ENCODE measurements around the gene OR2T27. TPM values are rescaled to one million over a fixed set of nuclear protein-coding genes. Genes with fewer than 3 reads are reported as not detected.
"Not testable (repeated sequence)": the region's sequence is repeated elsewhere in the genome, so short reads cannot be mapped to it uniquely, and the experiment has no call there.

Gene OR2T27
- polyA plus RNA-seq (2013, experiment 1 of 2), result not detected
- polyA plus RNA-seq (2013, experiment 2 of 2), result not detected

DNA sequence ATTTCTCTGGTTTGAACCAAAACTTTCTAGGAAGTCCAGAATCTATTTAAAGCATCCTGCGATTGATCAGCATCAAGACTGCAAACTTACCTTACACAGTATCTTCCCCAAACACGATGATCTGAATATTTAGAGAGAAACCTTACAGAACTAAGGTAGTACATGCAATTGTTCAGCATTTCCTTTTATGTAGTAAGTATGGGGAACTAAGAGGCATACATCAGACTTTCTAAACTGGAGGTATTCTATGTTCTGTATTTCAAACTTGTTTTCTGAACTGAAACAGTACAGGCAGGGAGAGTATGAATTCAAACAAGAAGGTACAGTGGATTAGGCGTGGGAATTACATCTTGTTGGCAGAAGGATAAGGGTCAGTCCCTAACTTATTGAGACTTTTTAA, at the start of gene OR2T27:
Gene OR2T27 (minus strand): TSS at position 175 of the 400 bp plus-strand sequence. CDS start 4,644 bp downstream, outside the sequence.
- not testable (repeated sequence) for H3K36me3 ChIP-seq (ENCODE audit: insufficient read depth, low read length); H3K4me1 ChIP-seq (ENCODE audit: insufficient read depth, low read length); H3K4me3 ChIP-seq (ENCODE audit: low read length); H3K27ac ChIP-seq (ENCODE audit: low read depth, low read length); H3K27me3 ChIP-seq (ENCODE audit: insufficient read depth, low read length); H3K9ac ChIP-seq (ENCODE audit: low read depth, low read length)
- WGBS, result no CpG with 5 or more reads among the region's 3 CpGs
- peaks cover 19% of the 10 kb centered on the region for H3K9me3 ChIP-seq (ENCODE audit: insufficient read depth, low read depth, low read length)

DNA sequence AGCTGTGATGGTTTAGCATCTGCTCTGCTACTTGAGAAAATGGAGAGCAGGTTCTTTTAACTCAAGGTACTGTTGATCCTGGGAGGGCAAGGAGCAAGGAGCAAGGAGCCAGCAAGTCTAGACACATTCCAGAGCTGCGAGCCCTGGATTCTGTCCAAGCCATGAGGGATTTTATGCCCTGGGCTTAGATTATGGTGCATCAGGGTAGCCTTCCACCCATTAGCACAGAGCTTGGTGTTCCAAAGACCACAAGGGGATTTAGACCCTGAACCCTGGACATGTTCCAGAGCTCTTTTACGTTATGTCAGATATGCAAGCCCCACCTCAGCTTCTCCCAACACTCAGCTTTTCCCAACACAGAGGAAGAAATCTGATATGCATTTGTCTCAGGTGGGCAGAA, 49.3 kb upstream of the OR2T27 start:
- H3K36me3 ChIP-seq (ENCODE audit: insufficient read depth, low read length), result no peaks in the 10 kb centered on the region
- H3K9ac ChIP-seq (ENCODE audit: low read depth, low read length), result no peak overlapping the region
- H3K9me3 ChIP-seq (ENCODE audit: insufficient read depth, low read depth, low read length), result peaks cover 92% of the 10 kb centered on the region
- H3K27me3 ChIP-seq (ENCODE audit: insufficient read depth, low read length), result no peaks in the 10 kb centered on the region
- no peak overlapping the region for H3K4me3 ChIP-seq (ENCODE audit: low read length)
- no peaks in the 10 kb centered on the region for H3K4me1 ChIP-seq (ENCODE audit: insufficient read depth, low read length)
- H3K27ac ChIP-seq (ENCODE audit: low read depth, low read length), result no peak overlapping the region
- 70% methylated on average over 2 of the region's 2 CpGs for WGBS

GRCh38 chr1:248703674-248704073, 48.3 kb upstream of the OR2T27 start:
- H3K9ac ChIP-seq (ENCODE audit: low read depth, low read length), result no peak overlapping the region
- H3K36me3 ChIP-seq (ENCODE audit: insufficient read depth, low read length), result no peaks in the 10 kb centered on the region
- H3K9me3 ChIP-seq (ENCODE audit: insufficient read depth, low read depth, low read length), result peaks cover 92% of the 10 kb centered on the region
- H3K27me3 ChIP-seq (ENCODE audit: insufficient read depth, low read length), result no peaks in the 10 kb centered on the region
- H3K4me3 ChIP-seq (ENCODE audit: low read length), result no peak overlapping the region; the same call in 1 of the 2 replicates
- H3K4me1 ChIP-seq (ENCODE audit: insufficient read depth, low read length), result no peaks in the 10 kb centered on the region
- 86% methylated on average over 1 of the region's 2 CpGs for WGBS
- H3K27ac ChIP-seq (ENCODE audit: low read depth, low read length), result no peak overlapping the region

GRCh38 chr1:248702714-248703113, 47.4 kb upstream of the OR2T27 start, which contains the start of gene OR14I1:
Gene OR14I1, minus strand, starts transcription at chr1:248702766.
- Histone ChIP-seq H3K36me3 (ENCODE audit: insufficient read depth, low read length) (no peaks in the 10 kb centered on the region), H3K9ac (ENCODE audit: low read depth, low read length) (no peak within 1 kb of the TSS), H3K27me3 (ENCODE audit: insufficient read depth, low read length) (no peaks in the 10 kb centered on the region), H3K27ac (ENCODE audit: low read depth, low read length) (no peak within 1 kb of the TSS), H3K4me3 (ENCODE audit: low read length) (no peak within 1 kb of the TSS; the same call in 1 of the 2 replicates), H3K9me3 (ENCODE audit: insufficient read depth, low read depth, low read length) (peaks cover 92% of the 10 kb centered on the region), H3K4me1 (ENCODE audit: insufficient read depth, low read length) (no peaks in the 10 kb centered on the region)
- 63% methylated on average over 1 of the region's 1 CpG for WGBS

DNA sequence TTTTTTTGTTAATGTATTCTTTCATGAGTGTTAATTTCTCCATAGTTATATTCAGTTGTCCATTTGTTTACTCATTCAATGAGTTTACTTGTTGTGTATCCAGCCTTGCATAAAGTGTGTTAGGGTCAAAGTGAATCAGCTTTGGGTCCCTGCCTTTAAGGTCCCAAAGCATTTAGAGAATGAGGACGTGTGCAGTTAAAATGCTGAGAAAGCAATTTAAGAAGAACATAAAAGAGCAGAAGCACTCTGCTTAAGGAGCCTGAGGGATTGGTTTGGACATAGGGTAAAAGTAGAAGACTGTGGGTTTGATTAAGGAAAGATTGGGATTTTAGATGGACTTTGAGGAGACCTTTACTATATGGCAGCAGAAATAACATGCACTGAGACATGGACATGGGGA, 43.8 kb upstream of the OR2T27 start:
- Histone ChIP-seq H3K9ac (ENCODE audit: low read depth, low read length) (no peak overlapping the region), H3K9me3 (ENCODE audit: insufficient read depth, low read depth, low read length) (peaks cover 90% of the 10 kb centered on the region), H3K4me1 (ENCODE audit: insufficient read depth, low read length) (no peaks in the 10 kb centered on the region), H3K27me3 (ENCODE audit: insufficient read depth, low read length) (no peaks in the 10 kb centered on the region), H3K36me3 (ENCODE audit: insufficient read depth, low read length) (no peaks in the 10 kb centered on the region), H3K4me3 (ENCODE audit: low read length) (no peak overlapping the region), H3K27ac (ENCODE audit: low read depth, low read length) (no peak overlapping the region)
- WGBS, result 45% methylated on average over 1 of the region's 1 CpG

DNA sequence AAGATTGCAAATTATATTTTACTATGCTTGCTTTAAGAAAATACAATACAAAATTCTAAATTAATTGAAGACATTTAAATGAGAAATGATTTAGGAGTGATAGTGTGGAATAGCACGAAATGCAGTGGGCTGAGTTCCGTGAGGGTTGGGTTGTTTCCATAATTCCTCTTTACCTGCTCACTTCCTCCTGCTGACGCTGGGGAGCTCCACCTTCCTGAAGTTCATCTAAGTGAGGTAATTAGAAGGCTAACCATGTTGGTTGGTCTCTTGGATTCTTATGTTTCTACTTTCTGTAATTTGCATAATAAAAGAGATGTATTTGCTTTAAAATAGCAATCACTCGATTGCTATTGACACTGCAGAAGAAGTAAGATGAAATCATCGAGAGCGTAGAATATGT, 42.6 kb upstream of the OR2T27 start:
- Histone ChIP-seq H3K9me3 (ENCODE audit: insufficient read depth, low read depth, low read length) (peaks cover 90% of the 10 kb centered on the region), H3K9ac (ENCODE audit: low read depth, low read length) (no peak overlapping the region), H3K4me1 (ENCODE audit: insufficient read depth, low read length) (no peaks in the 10 kb centered on the region), H3K4me3 (ENCODE audit: low read length) (no peak overlapping the region), H3K36me3 (ENCODE audit: insufficient read depth, low read length) (no peaks in the 10 kb centered on the region), H3K27me3 (ENCODE audit: insufficient read depth, low read length) (no peaks in the 10 kb centered on the region), H3K27ac (ENCODE audit: low read depth, low read length) (no peak overlapping the region)
- 74% methylated on average over 5 of the region's 6 CpGs for WGBS

GRCh38 chr1:248696774-248697173, 41.4 kb upstream of the OR2T27 start:
- Histone ChIP-seq H3K9me3 (ENCODE audit: insufficient read depth, low read depth, low read length) (peaks cover 90% of the 10 kb centered on the region), H3K27ac (ENCODE audit: low read depth, low read length) (no peak overlapping the region)

GRCh38 chr1:248696261-248696660, 40.9 kb upstream of the OR2T27 start:
- Histone ChIP-seq H3K36me3 (ENCODE audit: insufficient read depth, low read length) (no peaks in the 10 kb centered on the region), H3K9me3 (ENCODE audit: insufficient read depth, low read depth, low read length) (peaks cover 91% of the 10 kb centered on the region), H3K4me3 (ENCODE audit: low read length) (no peak overlapping the region), H3K9ac (ENCODE audit: low read depth, low read length) (no peak overlapping the region), H3K27ac (ENCODE audit: low read depth, low read length) (no peak overlapping the region), H3K27me3 (ENCODE audit: insufficient read depth, low read length) (no peaks in the 10 kb centered on the region), H3K4me1 (ENCODE audit: insufficient read depth, low read length) (no peaks in the 10 kb centered on the region)
- WGBS, result 62% methylated on average over 3 of the region's 3 CpGs

More at GRCh38 chr1:248696774-248697173, 41.4 kb upstream of the OR2T27 start:
- H3K4me3 ChIP-seq (ENCODE audit: low read length), result no peak overlapping the region
- no peaks in the 10 kb centered on the region for H3K27me3 ChIP-seq (ENCODE audit: insufficient read depth, low read length)
- H3K9ac ChIP-seq (ENCODE audit: low read depth, low read length), result no peak overlapping the region
- no peaks in the 10 kb centered on the region for H3K36me3 ChIP-seq (ENCODE audit: insufficient read depth, low read length)
- no peaks in the 10 kb centered on the region for H3K4me1 ChIP-seq (ENCODE audit: insufficient read depth, low read length)
- 75% methylated on average over 3 of the region's 3 CpGs for WGBS

DNA sequence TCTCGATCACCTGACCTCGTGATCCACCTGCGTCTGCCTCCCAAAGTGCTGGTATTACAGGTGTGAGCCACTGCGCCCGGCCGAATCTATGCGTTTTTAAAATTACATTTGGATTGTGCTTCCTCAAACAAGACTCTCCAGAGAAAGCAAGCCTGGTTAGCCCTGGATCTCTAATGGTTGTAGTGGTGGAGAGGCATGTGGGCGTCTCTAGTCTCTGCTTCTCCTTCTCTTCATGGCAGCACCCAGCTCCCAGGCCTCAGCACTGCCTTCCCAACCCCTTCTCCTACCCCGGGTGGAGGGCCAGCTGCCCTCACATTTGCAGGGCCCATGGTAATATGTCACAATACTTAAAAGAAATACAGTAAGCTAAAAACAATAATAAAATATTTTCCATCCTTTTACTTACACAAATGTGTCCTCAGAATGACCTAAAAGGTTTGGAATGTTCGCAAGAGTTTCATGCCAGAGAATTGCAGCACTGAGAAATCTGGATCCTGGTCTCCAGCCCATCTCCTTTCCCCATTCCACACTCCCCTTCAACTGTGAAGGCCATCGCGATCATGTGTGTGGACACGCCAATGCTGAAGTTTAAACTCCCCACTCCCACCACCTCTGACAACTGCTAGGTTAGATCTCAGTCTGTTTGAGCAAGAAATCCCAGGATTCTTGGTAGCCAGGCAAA, 40.3 kb upstream of the OR2T27 start:
- H3K9me3 ChIP-seq (ENCODE audit: insufficient read depth, low read depth, low read length), result peaks cover 93% of the 10 kb centered on the region
- H3K9ac ChIP-seq (ENCODE audit: low read depth, low read length), result no peak overlapping the region
- no peaks in the 10 kb centered on the region for H3K4me1 ChIP-seq (ENCODE audit: insufficient read depth, low read length)
- H3K4me3 ChIP-seq (ENCODE audit: low read length), result no peak overlapping the region
- no peak overlapping the region for H3K27ac ChIP-seq (ENCODE audit: low read depth, low read length)
- H3K36me3 ChIP-seq (ENCODE audit: insufficient read depth, low read length), result no peaks in the 10 kb centered on the region
- WGBS, result 91% methylated on average over 12 of the region's 13 CpGs
- H3K27me3 ChIP-seq (ENCODE audit: insufficient read depth, low read length), result no peaks in the 10 kb centered on the region

DNA sequence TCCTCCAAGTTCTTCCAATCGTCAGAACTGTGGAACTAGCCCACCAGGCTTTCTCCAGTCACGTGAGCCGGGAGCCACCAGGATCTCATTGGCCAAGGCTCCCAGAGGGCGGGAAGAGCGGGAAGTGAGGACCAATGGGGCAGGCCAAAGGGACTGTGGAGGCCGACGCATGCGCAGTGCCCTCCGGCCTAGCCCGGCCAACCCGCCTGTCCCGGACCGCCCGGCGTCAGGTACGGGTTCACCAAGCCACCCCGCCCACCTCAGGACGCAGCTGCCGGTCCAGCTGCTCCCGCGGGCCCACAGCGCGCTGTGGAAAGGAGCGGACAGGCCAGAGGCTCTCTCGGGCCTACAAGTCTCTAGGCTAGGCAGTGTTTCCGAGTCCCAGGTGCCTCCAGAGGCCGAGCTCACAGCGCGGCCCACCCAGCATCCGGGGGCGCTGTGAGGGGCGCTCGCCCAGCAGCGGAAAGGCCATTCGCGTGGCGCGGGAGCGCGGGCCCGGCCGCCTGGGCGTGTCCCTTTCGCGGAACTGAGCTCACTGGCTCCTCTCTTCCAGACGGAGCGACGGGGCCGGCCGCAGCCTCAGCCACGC, 36.3 kb upstream of the OR2T27 start:
- WGBS, result 90% methylated on average over 51 of the region's 51 CpGs
- H3K4me3 ChIP-seq (ENCODE audit: low read length), result no peak overlapping the region
- H3K9me3 ChIP-seq (ENCODE audit: insufficient read depth, low read depth, low read length), result peaks cover 96% of the 10 kb centered on the region
- H3K9ac ChIP-seq (ENCODE audit: low read depth, low read length), result no peak overlapping the region
- H3K36me3 ChIP-seq (ENCODE audit: insufficient read depth, low read length), result no peaks in the 10 kb centered on the region
- H3K27me3 ChIP-seq (ENCODE audit: insufficient read depth, low read length), result no peaks in the 10 kb centered on the region
- no peak overlapping the region for H3K27ac ChIP-seq (ENCODE audit: low read depth, low read length)
- H3K4me1 ChIP-seq (ENCODE audit: insufficient read depth, low read length), result no peaks in the 10 kb centered on the region

GRCh38 chr1:248688527-248689298, 33.4 kb upstream of the OR2T27 start:
- H3K4me3 ChIP-seq (ENCODE audit: low read length), result no peak overlapping the region
- no peaks in the 10 kb centered on the region for H3K36me3 ChIP-seq (ENCODE audit: insufficient read depth, low read length)
- no peak overlapping the region for H3K9ac ChIP-seq (ENCODE audit: low read depth, low read length)
- H3K9me3 ChIP-seq (ENCODE audit: insufficient read depth, low read depth, low read length), result peaks cover 96% of the 10 kb centered on the region
- 81% methylated on average over 4 of the region's 4 CpGs for WGBS
- no peak overlapping the region for H3K27ac ChIP-seq (ENCODE audit: low read depth, low read length)
- no peaks in the 10 kb centered on the region for H3K27me3 ChIP-seq (ENCODE audit: insufficient read depth, low read length)
- no peaks in the 10 kb centered on the region for H3K4me1 ChIP-seq (ENCODE audit: insufficient read depth, low read length)
